ENCODE results near the gene RALGAPA2. TPM values are rescaled to one million over a fixed set of nuclear protein-coding genes. Genes with fewer than 3 reads are reported as not detected.

Gene RALGAPA2
- total RNA-seq, 1 donor from 2014 or later = 52.0 TPM

DNA sequence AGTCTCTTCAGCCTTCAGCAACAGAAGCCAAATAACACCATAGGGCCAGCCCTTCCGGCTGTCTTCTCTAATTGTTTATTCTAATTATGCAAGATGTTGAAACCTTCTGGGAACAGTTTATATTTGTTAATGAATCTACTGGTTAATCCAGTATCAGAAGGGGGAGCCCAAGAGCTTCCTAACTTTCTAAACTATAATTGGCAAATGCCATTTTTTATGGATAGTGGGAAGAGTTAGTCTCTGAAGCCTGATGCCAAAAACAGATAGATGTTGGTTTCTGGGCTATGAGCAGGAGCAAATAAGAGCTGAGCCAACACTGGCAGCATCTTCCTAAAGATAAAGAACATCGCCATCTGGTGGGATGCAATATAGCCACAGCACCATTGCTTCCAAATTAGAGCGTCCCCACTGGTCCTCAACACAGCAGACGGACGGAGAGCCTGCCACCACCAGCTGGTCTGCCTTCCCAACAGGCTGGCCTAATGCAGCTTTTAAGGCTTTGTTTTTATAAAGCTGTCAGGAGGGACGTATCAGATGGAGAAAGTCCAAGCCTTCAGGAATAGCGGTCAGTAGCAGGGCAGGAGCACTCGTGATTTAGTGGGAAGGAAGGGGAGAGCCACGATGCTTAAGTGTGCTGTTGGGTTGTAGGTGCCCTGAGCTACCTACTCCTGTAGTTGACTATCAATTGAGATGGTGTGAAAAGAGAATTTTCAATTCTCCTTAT lies 118.8 kb downstream of the RALGAPA2 start:
- peak; percentile 82 for ATAC-seq
- no peak for DNase-seq (ENCODE audit: low spot score)

GRCh38 chr20:20585146-20585545 lies 127.3 kb downstream of the RALGAPA2 start:
- ATAC-seq = no peak
- no peak for DNase-seq (ENCODE audit: low spot score)

- ATAC-seq = no peak
- no peak for DNase-seq (ENCODE audit: low spot score)
These were observed 129.7 kb downstream of the RALGAPA2 start for GRCh38 chr20:20582734-20583133.

DNA sequence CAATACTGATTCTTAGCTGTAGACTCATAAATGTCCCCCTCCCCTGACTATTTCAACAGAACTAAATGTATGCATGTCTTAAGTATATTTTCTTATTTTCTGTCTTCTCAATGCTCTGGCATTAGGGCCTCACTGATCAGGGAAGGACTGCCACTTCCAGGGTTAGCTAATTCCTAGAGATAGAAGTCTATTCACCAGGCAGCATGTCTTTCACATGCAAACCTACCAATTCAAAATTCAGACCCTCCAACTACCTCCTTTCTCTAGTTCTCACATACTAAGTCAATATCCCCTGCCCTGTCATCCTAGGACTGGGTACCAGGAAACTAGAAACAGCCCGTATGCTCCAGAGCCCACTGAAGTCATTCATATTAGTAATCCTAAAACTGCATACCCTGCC lies 132.3 kb downstream of the RALGAPA2 start:
- no peak for ATAC-seq
- no peak for DNase-seq (ENCODE audit: low spot score)

DNA sequence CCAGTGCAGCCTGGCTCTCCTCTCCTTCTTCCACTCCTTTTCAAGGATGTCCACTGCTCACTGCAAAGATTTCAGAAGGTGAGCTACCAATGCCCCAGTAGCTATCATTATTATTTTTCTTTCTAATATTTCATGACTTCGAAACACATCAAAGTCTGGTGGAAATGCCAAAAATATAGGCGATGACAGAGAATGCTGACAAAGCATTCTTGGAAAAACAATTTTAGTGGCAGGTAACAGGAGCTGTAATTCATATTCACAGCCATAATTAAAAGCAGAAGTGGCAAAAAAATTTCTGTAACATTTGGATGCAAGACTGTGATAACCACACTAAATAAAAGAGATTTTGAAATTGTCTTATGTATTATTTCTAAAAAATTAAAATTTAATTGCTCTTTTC lies 133.6 kb downstream of the RALGAPA2 start:
- no peak for ATAC-seq
- no peak for DNase-seq (ENCODE audit: low spot score)

- DNase-seq (ENCODE audit: low spot score) = no peak
- no peak for ATAC-seq
These were observed 138.6 kb downstream of the RALGAPA2 start for GRCh38 chr20:20573797-20574196.

DNA sequence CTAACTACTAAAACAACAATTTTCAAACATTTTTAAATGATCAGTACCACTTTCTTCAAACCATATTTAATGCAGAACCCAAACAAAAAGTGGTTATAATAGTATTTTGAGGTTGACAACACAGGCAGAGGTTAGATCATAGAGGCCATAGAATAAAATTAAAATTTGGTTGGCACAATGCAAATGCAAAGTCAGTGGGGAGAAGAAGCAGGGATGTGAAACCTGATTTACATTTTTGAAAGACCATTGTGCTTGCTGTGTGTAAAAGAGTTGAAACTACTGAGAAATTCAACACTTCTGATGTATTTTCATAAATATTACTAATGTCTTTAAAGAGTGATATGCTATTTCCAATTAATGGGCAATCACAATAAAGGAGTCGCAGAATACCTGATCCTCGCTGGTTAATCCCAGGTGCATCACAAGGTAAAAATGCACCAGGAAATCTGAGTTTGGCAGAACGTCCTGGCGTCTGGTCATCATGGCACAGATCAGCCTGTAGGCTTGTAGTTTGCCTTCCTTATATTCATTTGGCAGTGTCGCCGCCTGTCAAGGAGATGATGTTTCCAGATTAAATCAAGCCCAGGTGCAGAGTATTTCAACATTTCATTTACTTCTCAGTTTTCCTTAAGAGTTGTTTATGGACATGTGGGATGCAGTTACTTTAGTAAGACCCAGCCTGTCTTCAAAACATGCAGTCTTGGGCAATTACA lies 141.2 kb downstream of the RALGAPA2 start:
- no peak for DNase-seq (ENCODE audit: low spot score)
- no peak for ATAC-seq

- ATAC-seq = peak; percentile 74
- DNase-seq (ENCODE audit: low spot score) = no peak
These were observed 143.7 kb downstream of the RALGAPA2 start for GRCh38 chr20:20568604-20569205.

DNA sequence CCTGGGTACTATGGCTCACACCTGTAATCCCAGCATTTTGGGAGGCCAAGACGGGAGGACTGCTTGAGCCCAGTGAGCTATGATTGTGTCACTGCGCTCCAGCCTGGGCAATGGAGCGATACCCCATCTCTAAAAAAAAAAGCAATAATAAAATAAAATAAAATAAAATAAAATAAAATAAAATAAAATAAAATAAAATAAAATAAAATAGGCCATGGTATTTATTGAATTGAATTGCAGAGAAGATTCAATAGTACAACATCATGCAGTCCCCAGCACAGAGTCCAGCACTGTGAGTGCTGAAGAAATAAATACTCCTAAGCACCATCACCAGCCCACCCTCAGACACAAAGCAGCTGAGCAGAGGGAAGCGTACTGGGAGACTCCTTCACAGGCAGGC lies 144.7 kb downstream of the RALGAPA2 start:
- ATAC-seq = no peak
- DNase-seq (ENCODE audit: low spot score) = no peak

DNA sequence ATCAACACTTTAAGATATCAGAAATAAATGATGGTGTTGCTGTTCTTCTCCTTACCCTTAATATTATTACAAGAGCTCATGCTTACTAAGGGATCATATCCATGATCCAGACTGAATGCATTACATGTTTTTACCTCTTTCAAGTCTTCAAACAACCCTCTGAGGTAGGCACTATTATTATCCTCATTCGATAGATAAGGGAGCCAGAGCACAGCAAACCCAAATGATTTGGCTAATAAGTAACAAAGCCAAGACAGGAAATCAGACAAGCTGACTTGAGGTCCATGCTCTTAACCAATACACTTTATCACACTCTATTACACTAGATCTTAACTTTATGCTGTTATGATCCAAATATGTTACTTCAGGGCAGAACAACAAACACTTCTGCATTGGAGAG lies 145.9 kb downstream of the RALGAPA2 start:
- ATAC-seq = peak; percentile 62

GRCh38 chr20:20564279-20564678 lies 148.2 kb downstream of the RALGAPA2 start:
- no peak for ATAC-seq
- no peak for DNase-seq (ENCODE audit: low spot score)

More for the DNA sequence above, 145.9 kb downstream of the RALGAPA2 start:
- no peak for DNase-seq (ENCODE audit: low spot score)

- DNase-seq (ENCODE audit: low spot score) (no peak), ATAC-seq (no peak)
These were observed 149.9 kb downstream of the RALGAPA2 start for GRCh38 chr20:20562507-20562906.

DNA sequence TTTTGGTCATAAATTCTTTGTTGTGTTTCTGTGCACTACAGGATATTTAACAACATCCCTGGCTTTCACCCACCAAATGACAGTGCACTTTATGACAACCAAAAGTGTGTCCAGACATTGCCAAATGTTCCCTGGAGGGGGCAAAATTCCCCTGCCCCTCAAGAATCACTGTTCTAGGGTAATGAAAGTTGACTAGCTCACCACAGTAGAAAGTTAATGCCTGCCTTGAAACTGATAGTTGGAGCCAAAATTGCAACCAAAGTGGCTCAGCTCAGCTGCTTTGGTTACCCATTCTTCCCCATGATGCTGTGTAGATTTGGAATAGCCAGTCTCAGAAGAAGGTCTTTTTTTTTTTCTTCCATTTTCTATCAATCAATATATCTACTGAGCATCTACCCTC lies 150.6 kb downstream of the RALGAPA2 start:
- no peak for ATAC-seq
- DNase-seq (ENCODE audit: low spot score) = no peak

- no peak for ATAC-seq
- no peak for DNase-seq (ENCODE audit: low spot score)
These were observed 151.3 kb downstream of the RALGAPA2 start for GRCh38 chr20:20561172-20561571.

DNA sequence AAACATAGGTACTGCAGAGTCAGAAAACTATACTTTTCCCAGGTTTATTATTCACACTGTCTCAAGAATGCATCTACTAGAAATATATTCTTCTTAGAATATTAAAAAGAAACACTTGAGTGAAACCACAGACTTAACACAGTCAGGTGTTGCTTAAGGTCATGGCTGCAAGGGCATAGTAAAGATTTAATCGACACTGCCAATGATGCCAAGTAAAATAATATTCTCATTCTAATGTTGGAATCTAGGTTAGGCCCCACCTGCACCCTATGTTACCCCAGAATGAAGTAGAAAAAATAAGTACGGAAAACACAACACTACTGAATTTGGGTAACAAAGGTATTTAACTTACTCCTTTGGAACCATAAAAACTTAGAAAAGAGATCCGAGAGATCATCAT lies 155.0 kb downstream of the RALGAPA2 start:
- ATAC-seq (no peak), DNase-seq (ENCODE audit: low spot score) (no peak)

GRCh38 chr20:20555838-20556237 lies 156.6 kb downstream of the RALGAPA2 start:
- ATAC-seq (no peak), DNase-seq (ENCODE audit: low spot score) (no peak)

- DNase-seq (ENCODE audit: low spot score) (no peak), ATAC-seq (no peak)
These were observed 157.5 kb downstream of the RALGAPA2 start for GRCh38 chr20:20554951-20555350.

GRCh38 chr20:20553541-20553940 lies 158.9 kb downstream of the RALGAPA2 start:
- no peak for ATAC-seq
- no peak for DNase-seq (ENCODE audit: low spot score)

GRCh38 chr20:20552076-20552475 lies 160.4 kb downstream of the RALGAPA2 start:
- ATAC-seq = no peak
- no peak for DNase-seq (ENCODE audit: low spot score)

- ATAC-seq = no peak
- no peak for DNase-seq (ENCODE audit: low spot score)
These were observed 161.0 kb downstream of the RALGAPA2 start for GRCh38 chr20:20551409-20551808.

DNA sequence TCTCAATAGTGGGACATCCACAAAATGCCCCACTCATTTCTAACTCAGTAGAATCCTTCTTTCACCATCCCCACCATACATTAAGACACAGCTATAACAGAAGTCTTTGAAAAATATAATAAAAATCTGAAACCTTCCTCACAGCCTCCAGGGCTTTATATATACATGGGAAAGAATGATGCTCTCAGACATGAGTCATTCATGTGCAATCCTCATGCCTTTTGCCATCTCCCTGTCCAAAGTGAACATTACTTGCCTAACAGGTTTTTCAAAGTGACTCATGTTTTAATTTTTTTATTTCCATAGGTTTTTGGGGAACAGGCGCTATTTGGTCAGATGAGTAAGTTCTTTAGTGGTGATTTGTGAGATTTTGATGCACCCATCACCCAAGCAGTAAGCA lies 162.7 kb downstream of the RALGAPA2 start:
- no peak for ATAC-seq
- DNase-seq (ENCODE audit: low spot score) = no peak

- ATAC-seq (peak; percentile 36), DNase-seq (ENCODE audit: low spot score) (no peak)
These were observed 163.2 kb downstream of the RALGAPA2 start for GRCh38 chr20:20549267-20549612.
